NCI-H146 (cell line): ENCODE measurements around the gene MUC22.
"Not testable (repeated sequence)": the region's sequence is repeated elsewhere in the genome, so short reads cannot be mapped to it uniquely, and the experiment has no call there.

Source experiments
- DNase-seq: peaks from one replicate; lab custom pipeline; 2025; lab: John Stamatoyannopoulos, UW

Gene MUC22

GRCh38 chr6:30998785-30999184 is 11.5 kb upstream of the MUC22 start:
- no peak for DNase-seq

DNA sequence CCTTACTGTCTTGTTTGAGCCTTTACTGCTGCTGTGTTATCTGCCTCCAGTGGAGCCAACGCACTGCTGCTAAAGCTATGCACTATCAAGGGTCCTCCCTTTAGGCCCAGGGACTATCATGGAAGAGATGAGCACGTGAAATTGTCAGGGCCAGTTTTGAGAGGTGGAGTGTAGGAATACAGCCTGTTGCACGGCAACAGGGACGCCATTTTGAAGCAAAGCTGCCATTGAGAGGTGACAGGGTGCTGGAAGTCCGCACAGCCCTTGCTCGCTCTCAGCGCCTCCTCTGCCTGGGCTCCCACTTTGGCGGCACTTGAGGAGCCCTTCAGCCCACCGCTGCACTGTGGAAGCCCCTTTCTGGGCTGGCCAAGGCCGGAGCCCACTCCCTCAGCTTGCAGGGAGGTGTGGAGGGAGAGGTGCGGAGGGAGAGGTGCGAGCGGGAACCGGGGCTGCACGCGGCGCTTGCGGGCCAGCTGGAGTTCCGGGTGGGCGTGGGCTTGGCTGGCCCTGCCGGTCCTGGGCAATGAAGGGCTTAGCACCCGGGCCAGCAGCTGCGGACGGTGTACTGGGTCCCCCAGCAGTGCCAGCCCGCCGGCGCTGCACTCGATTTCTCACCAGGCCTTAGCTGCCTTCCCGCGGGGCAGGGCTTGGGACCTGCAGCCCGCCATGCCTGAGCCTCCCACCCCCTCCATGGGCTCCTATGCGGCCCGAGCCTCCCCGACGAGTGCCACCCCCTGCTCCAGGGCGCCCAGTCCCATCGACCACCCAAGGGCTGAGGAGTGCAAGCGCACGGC is 10.0 kb upstream of the MUC22 start:
- not testable (repeated sequence) for DNase-seq

DNA sequence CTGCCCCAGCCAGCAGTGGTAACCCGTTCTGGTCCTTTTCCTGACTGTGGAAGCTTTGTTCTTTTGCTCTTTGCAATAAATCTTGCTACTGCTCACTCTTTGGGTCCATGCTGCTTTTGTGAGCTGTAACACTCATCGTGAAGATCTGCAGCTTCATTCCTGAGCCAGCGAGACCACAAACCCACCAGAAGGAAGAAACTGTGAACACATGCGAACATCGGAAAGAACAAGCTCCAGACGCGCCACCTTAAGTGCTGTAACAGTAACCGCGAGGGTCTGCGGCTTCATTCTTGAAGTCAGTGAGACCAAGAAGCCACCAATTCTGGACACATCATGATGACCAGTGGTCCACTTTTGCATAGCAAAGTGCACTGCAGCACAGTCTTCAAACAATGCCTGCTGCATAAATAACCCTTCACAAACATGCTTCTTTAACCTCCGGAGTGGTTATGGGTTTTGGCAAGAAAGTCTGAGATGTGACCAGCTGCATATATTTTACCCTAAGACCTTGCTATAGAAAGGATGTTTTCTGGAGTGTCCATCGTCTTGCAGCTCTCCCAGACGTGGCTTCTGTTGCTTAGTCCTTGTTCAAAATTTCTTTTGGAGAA is 8.9 kb upstream of the MUC22 start:
- no peak for DNase-seq

DNA sequence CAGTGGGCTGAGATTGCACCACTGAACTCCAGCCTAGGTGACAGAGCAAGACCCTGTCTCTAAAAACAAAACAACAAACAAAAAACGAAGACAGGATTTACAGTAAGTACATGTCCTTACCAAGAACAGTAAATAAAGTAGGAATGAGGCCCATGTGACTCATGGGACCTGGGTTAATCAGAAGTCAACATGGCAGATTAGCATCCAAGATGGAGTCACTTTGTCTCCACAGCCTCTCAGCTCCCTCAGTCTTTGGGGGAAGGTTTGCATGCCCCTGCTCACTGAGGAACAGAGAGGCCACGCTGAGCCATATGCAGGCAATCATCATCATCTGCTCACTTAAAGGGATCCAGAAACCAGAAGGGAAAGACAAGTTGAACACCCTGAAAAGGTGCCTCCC is 7.8 kb upstream of the MUC22 start:
- no peak for DNase-seq

DNA sequence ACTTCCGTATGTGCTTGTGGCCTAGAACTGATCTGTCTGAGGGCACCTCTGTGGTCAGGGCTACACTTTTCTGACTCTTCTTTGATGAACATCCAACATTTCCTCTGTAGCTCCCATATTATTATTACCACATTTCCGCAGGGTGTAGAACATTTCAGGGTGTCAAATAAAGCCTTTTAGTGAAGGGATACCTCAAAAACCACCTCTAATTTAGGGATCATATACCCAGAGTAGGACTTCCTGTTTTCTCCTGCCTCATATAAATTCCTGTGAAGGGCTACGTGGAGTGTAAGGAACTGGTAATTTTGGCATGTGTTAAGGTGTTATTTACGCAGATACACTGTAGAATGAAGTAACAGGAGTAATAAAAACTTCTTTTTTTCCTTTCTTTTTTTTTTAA is 5.5 kb upstream of the MUC22 start:
- no peak for DNase-seq

- DNase-seq: no peak
Observed at GRCh38 chr6:31005249-31006020, 4.8 kb upstream of the MUC22 start.

- no peak for DNase-seq
Observed at GRCh38 chr6:31007694-31008093, 2.6 kb upstream of the MUC22 start.

- no peak for DNase-seq
Observed at GRCh38 chr6:31008165-31008564, 2.1 kb upstream of the MUC22 start.

DNA sequence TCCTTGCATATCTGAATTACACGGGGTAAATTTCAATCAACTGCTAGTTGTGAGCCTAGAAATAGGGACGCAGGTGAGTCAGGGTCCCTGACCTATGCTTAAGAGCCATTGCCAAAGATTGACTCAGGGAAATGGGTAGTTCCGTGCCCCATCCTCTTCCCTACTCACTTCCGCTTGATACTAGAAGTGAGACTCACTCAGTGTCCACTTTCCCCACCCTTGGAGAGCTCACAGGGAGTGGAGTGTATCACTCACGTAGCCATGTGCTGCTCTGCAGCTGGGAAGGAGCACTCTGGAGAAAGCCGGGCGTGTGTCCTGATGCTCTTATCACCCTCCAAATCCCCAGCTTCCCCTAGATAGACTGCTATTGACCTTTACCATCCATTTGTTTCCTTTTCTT is 543 bp upstream of the MUC22 start:
- DNase-seq: no peak

GRCh38 chr6:31011153-31011552 is 879 bp downstream of the MUC22 start:
- DNase-seq: no peak

DNA sequence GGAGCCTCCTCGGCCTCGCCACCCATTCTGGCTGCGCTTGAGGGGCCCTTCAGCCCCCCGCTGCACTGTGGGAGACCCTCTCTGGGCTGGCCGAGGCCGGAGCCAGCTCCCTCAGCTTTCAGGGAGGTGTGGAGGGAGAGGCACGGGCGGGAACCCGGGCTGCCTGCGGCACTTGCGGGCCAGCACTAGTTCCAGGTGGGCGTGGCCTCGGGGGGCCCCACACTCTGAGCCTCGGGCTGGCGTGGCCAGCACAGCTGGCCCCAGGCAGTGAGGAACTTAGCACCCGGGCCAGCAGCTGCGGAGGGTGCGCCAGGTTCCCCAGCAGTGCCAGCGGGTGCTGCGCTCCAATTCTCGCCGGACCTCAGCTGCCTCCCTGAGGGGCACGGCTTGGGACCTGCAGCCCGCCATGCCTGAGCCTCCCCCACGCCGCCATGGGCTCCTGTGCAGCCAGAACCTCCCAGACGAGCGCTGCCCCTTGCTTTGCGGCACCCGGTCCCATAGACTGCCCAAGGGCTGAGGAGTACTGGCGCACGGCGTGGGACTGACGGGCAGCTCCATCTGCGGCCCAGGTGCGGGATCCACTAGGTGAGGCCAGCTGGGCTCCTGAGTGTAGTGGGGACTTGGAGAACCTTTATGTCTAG is 6.5 kb downstream of the MUC22 start:
- no peak for DNase-seq

DNA sequence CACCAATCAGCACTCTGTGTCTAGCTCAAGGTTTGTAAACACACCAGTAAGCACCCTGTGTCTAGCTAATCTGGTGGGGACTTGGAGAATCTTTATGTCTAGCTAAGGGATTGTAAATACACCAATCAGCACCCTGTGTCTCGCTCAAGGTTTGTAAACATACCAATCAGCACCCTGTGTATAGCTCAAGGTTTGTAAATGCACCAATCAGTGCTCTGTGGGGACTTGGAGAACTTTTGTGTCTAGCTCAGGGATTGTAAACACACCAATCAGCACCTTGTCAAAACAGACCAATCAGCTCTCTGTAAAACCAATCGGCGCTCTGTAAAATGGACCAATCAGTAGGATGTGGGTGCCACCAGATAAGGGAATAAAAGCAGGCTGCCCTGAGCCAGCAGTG is 7.2 kb downstream of the MUC22 start:
- not testable (repeated sequence) for DNase-seq

- no peak for DNase-seq
Observed at GRCh38 chr6:31020057-31020456, 9.8 kb downstream of the MUC22 start.

DNA sequence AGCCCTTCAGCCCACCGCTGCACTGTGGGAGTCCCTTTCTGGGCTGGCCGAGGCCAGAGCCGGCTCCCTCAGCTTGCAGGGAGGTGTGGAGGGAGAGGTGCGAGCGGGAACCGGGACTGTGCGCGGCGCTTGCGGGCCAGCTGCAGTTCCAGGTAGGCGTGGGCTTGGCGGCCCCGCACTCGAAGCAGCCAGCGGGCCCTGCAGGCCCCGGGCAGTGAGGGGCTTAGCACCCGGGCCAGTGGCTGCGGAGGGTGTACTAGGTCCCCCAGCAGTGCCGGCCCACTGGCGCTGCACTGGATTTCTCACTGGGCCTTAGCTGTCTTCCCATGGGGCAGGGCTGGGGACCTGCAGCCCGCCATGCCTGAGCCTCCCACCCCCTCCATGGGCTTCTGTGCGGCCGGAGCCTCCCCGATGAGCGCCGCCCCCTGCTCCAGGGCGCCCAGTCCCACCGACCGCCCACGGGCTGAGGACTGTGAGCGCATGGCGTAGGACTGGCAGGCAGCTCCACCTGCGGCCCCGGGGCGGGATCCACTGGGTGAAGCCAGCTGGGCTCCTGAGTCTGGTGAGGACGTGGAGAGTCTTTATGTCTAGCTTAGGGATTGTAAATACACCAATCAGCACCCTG is 10.5 kb downstream of the MUC22 start:
- DNase-seq: not testable (repeated sequence)

DNA sequence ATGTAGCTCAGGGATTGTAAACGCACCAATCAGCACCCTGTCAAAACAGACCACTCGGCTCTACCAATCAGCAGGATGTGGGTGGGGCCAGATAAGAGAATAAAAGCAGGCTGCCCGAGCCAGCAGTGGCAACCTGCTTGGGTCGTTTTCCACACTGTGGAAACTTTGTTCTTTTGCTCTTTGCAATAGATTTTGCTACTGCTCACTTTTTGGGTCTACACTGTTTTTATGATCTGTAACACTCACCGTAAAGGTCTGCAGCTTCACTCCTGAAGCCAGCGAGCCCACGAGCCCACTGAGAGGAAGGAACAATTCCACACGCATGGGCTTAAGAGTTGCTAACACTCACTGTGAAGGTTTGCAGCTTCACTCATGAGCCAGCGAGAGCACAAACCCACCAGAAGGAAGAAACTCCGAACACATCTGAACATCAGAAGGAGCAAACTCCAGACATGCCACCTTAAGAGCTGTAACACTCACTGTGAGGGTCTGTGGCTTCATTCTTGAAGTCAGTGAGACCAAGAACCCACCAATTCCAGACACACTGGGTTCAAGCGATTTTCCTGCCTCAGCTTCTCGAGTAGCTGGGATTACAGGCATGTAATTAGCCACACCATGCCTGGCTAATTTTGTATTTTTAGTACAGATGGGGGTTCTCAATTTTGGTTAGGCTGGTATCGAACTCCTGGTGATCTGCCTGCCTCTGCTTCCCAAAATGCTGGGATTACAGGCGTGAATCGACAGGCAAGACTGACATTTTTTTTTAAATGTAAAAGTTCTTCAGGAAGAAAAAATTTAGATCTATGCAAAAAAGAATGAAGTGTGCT is 11.6 kb downstream of the MUC22 start:
- not testable (repeated sequence) for DNase-seq

DNA sequence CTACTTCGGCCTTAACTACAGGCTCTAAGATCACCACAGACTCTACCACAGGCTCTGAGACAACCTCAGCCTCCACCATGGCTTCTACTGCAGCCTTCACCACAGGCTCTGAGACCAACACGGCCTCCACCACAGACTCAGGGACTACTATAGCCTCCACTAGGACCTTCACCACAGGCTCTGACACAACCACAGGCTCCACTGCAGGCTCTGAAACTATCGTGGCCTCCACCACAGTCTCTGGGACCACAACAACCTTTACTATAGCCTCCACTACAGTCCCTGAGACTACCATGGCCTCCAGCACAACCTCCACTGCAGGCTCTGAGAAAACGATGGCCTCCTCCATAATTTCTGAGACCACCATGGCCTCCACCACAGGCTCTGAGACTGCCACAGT is 15.3 kb downstream of the MUC22 start:
- DNase-seq: no peak

- no peak for DNase-seq
Observed at GRCh38 chr6:31031095-31031494, 20.8 kb downstream of the MUC22 start.

DNA sequence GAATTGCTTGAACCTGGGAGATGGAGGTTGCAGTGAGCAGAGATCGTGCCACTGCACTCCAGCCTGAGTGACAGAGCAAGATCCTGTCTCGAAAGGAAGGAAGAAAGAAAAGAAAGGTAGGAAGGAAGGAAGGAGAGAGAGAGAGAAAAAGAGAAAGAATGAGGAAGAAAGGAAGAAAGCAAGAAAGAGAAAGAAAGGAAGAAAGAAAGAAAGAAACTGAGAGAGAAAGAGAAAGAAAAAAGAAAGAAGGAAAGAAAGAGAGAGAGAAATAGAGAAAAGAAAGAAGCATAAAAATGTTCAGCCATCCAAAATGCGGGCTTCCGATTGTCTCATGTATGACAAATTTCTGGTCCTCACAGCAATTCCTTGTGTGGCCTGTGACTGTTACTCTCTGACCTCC is 22.8 kb downstream of the MUC22 start:
- no peak for DNase-seq

GRCh38 chr6:31035862-31036497 is 25.7 kb downstream of the MUC22 start:
- no peak for DNase-seq

- no peak for DNase-seq
Observed at GRCh38 chr6:31037169-31037568, 26.9 kb downstream of the MUC22 start.

DNA sequence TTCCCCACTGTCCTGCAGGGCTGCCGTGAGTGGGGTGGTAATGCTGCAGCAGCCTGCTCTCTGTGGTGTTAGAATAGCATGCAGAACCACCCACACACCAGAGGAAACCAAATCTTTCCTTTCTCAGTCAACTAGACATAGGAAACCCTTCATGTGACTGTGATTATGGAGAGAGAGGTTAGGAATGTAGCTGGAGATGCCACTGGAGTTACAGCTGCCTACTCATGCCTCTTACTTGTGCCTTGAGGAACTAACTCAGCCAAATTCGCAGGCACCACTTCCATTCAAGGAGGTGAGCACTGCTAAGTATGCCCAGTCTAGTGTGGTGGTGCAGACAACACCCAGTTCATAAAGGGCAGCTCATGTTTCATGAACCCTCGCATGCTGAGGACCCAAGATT is 27.4 kb downstream of the MUC22 start:
- no peak for DNase-seq
